Sigmoid colon (tissue), 7 donors: ENCODE measurements around the gene BNIP5. TPM values are rescaled to one million over a fixed set of nuclear protein-coding genes. Genes with fewer than 3 reads are reported as not detected.

Experiments used
- DNase-seq: peaks from one replicate; pipeline ENCODE4 v3.0.0-alpha.2; 2019
- H3K27ac ChIP-seq, 4 donors: fragments of 200-600 bp; sonication (generic); one replicate each; pipeline ENCODE4 v1.5.1; 2016 to 2019; ENCODE audit warnings: mild to moderate bottlenecking in 1 of 4
- H3K27me3 ChIP-seq, 3 donors: fragments of 200-600 bp; sonication (generic); one replicate each; pipeline ENCODE4 v1.5.1; 2019; ENCODE audit warnings: mild to moderate bottlenecking in 1 of 3
- H3K36me3 ChIP-seq, 4 donors: fragments of 200-600 bp; sonication (generic); one replicate each; pipeline ENCODE4 v1.5.1; 2016 to 2019
- H3K4me1 ChIP-seq, 4 donors: fragments of 200-600 bp; sonication (generic); one replicate each; pipeline ENCODE4 v1.5.1; 2017 to 2019
- H3K4me3 ChIP-seq, 4 donors: fragments of 200-600 bp; sonication (generic); one replicate each; pipeline ENCODE4 v1.5.1; 2017 to 2019; ENCODE audit warnings: mild to moderate bottlenecking in 2 of 4, moderate library complexity in 1 of 4
- H3K9me3 ChIP-seq, 4 donors: fragments of 200-600 bp in 3 of 4; sonication (generic) in 3 of 4; one replicate each; pipeline versions ENCODE4 v1.5.1 to v1.6.1; 2013 to 2019
- EP300 ChIP-seq, 4 donors: sonication (generic); formaldehyde crosslinking; IDR thresholded peaks; one replicate each; pipeline ENCODE4 v1.6.1; 2017; ENCODE audit warnings: antibody characterized with exemption in 4 of 4
- POLR2A ChIP-seq, 2 donors: fragments of 450-650 bp; IDR thresholded peaks; one replicate each; pipeline ENCODE4 v1.6.1; 2016; ENCODE audit warnings: antibody characterized with exemption in 2 of 2, mild to moderate bottlenecking in 2 of 2, moderate library complexity in 2 of 2
- POLR2AphosphoS5 ChIP-seq, 4 donors: sonication (generic); formaldehyde crosslinking; IDR thresholded peaks; one replicate each; pipeline ENCODE4 v1.6.1; 2017; ENCODE audit warnings: antibody characterized with exemption in 4 of 4
- WGBS, 2 donors: extraction: QIAGEN DNeasy Blood & Tissue Kit; methylation state at CpG; one replicate each; pipeline ENCODE4 v1.1.7; 2013; 5-methylcytosine and 5-hydroxymethylcytosine counted together
- intact Hi-C: fragments of 100-400 bp; cut with DNase I; formaldehyde crosslinking; loops from one replicate; pipeline ENCODE4 v1.15.1; 2023
- polyA plus RNA-seq, 3 donors: library from polyadenylated mRNA; stranded (reverse); fragments of 200-250 nt; gene quantifications; one replicate each; pipeline ENCODE4 v1.2.3, GENCODE V29; 2013
- total RNA-seq, 4 donors: library from RNA; depleted of rRNA; stranded (reverse); fragments of >200 nt; gene quantifications; one replicate each; pipeline ENCODE4 v1.1.0, GENCODE V29; 2016
- TF ChIP-seq, protein P1 (sequence below), 4 experiments: fragments of 450-650 bp in 3 of 4; fragments of 200-600 bp in 1 of 4; IDR thresholded peaks; one replicate each; pipeline ENCODE4 v1.5.1; 2016 to 2019; ENCODE audit warnings: antibody characterized with exemption in 4 of 4, mild to moderate bottlenecking in 3 of 4, moderate library complexity in 2 of 4
- donor health status: healthy with polysubstance abuse.
- donor health status: Bipolar disorder and iron deficiency.
- donor health status: healthy.

The BNIP5 gene
- total and polyA plus RNA-seq, 7 donors, result 5.5 to 9.0 (median 8.6) TPM; not detected in 4

GRCh38 chr6:36314221-36315014, 22.3 kb downstream of the BNIP5 start:
- no peak overlapping the region for H3K27ac ChIP-seq
- no peaks in the 10 kb centered on the region for H3K9me3 ChIP-seq
- intact Hi-C loops, result no loop called here
- no peaks in the 10 kb centered on the region for H3K4me1 ChIP-seq
- no peak overlapping the region for H3K4me3 ChIP-seq
- no peaks in the 10 kb centered on the region for H3K36me3 ChIP-seq
- no peak for DNase-seq
- WGBS, 2 donors, result 78 to 80% methylated on average over 3 of the region's 3 CpGs
- H3K27me3 ChIP-seq, result peaks cover 0 to 7% (median 0%) of the 10 kb centered on the region in 3 donors
- no peak for TF ChIP-seq POLR2AphosphoS5 (IDR thresholded peaks at IDR 0.05)
- TF ChIP-seq, protein P1, sequence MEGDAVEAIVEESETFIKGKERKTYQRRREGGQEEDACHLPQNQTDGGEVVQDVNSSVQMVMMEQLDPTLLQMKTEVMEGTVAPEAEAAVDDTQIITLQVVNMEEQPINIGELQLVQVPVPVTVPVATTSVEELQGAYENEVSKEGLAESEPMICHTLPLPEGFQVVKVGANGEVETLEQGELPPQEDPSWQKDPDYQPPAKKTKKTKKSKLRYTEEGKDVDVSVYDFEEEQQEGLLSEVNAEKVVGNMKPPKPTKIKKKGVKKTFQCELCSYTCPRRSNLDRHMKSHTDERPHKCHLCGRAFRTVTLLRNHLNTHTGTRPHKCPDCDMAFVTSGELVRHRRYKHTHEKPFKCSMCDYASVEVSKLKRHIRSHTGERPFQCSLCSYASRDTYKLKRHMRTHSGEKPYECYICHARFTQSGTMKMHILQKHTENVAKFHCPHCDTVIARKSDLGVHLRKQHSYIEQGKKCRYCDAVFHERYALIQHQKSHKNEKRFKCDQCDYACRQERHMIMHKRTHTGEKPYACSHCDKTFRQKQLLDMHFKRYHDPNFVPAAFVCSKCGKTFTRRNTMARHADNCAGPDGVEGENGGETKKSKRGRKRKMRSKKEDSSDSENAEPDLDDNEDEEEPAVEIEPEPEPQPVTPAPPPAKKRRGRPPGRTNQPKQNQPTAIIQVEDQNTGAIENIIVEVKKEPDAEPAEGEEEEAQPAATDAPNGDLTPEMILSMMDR (IDR thresholded peaks at IDR 0.05), result no peak
- TF ChIP-seq POLR2A (IDR thresholded peaks at IDR 0.05), result no peak
- no peak for TF ChIP-seq EP300 (IDR thresholded peaks at IDR 0.05)

GRCh38 chr6:36313649-36313936, 23.1 kb downstream of the BNIP5 start:
- Histone ChIP-seq H3K36me3 (no peaks in the 10 kb centered on the region), H3K9me3 (no peaks in the 10 kb centered on the region), H3K27ac (no peak overlapping the region), H3K27me3 (peaks cover 0 to 7% (median 0%) of the 10 kb centered on the region in 3 donors), H3K4me1 (no peaks in the 10 kb centered on the region), H3K4me3 (no peak overlapping the region)
- no peak for DNase-seq
- TF ChIP-seq, protein P1 (IDR thresholded peaks at IDR 0.05), result no peak
- TF ChIP-seq POLR2AphosphoS5 (IDR thresholded peaks at IDR 0.05) (no peak), POLR2A (IDR thresholded peaks at IDR 0.05) (no peak), EP300 (IDR thresholded peaks at IDR 0.05) (no peak)
- intact Hi-C loops, result no loop called here
- WGBS, 2 donors, result 75 to 78% methylated on average over 4 of the region's 4 CpGs

DNA sequence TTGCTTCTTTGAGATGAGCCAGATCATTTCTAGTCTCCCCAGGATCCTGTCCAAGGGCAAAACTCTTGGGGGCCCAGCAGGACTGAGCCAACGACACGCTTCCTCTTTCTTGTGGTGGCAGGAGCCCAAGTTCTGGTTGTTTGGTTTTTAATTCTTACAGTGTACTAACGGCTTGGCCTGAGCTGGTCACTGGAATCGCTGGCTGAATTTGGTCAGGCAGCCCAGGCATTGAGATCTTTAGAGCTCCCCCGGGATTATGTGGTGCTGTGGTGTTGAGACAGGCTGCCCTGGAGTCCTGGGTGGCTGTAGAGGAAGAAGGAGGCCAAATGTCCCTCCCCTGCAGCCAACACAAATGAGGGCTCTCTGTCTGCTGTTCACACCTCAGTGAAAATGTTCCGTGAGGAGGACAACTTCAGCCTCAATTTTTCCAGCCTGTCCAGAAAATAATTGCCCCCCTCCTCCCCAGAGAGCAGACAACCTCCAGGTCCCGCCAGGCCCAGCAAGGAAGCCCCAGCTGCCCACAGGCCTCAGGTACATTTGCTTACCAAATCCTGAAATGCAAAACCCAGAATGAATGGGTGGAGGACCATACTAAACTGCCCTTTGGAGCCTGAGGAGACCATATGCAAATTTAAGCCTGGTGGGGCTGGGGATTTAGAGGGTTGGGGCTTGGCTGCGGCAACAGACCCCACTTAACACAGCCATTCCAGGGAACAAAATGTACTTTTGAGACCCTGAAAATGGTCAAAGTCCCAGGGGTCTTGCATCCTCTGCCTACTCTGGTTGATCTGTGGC, 23.6 kb downstream of the BNIP5 start:
- Histone ChIP-seq H3K27ac (no peak overlapping the region), H3K27me3 (peaks cover 0 to 7% (median 0%) of the 10 kb centered on the region in 3 donors), H3K4me3 (no peak overlapping the region), H3K4me1 (no peaks in the 10 kb centered on the region), H3K9me3 (no peaks in the 10 kb centered on the region), H3K36me3 (no peaks in the 10 kb centered on the region)
- no peak for DNase-seq
- 54 to 68% methylated on average over 8 of the region's 8 CpGs for WGBS, 2 donors
- intact Hi-C loops, result no loop called here
- TF ChIP-seq, protein P1 (IDR thresholded peaks at IDR 0.05), result no peak
- TF ChIP-seq POLR2AphosphoS5 (IDR thresholded peaks at IDR 0.05) (no peak), POLR2A (IDR thresholded peaks at IDR 0.05) (no peak), EP300 (IDR thresholded peaks at IDR 0.05) (no peak)

- intact Hi-C loops, result no loop called here
- Histone ChIP-seq H3K27ac (no peak overlapping the region), H3K4me1 (no peaks in the 10 kb centered on the region), H3K9me3 (no peaks in the 10 kb centered on the region), H3K4me3 (no peak overlapping the region), H3K27me3 (peaks cover 0 to 7% (median 0%) of the 10 kb centered on the region in 3 donors), H3K36me3 (no peaks in the 10 kb centered on the region)
- WGBS, 2 donors, result 97% methylated on average over 2 of the region's 2 CpGs
- no peak for DNase-seq
- TF ChIP-seq POLR2A (IDR thresholded peaks at IDR 0.05) (no peak), POLR2AphosphoS5 (IDR thresholded peaks at IDR 0.05) (no peak), EP300 (IDR thresholded peaks at IDR 0.05) (no peak)
- TF ChIP-seq, protein P1 (IDR thresholded peaks at IDR 0.05), result no peak
Observed at GRCh38 chr6:36309900-36310299, 26.8 kb downstream of the BNIP5 start.
